A549 (cell line): ENCODE data around the gene MYO1E.

Experiments
- BCL3 ChIP-seq: fragments of >200 bp; sonication (Bioruptor Twin); formaldehyde crosslinking; IDR thresholded peaks from 3 replicates; pipeline ENCODE4 v1.6.1; 2016
- CTCF ChIP-seq: fragments of >200 bp; sonication (Bioruptor Twin); formaldehyde crosslinking; IDR thresholded peaks from 3 replicates; pipeline ENCODE4 v1.5.1; 2016
- EP300 ChIP-seq, 2 experiments: fragments of >200 bp; sonication (Bioruptor Twin); formaldehyde crosslinking; IDR thresholded peaks; 2 replicates in 1 of 2; 3 replicates in 1 of 2; pipeline ENCODE4 v1.6.1; 2016 to 2017
- HMGXB4 ChIP-seq: fragments of 250-450 bp; sonication (Bioruptor Pico); IDR thresholded peaks from 2 replicates; pipeline ENCODE4 v1.5.0; 2021; ENCODE audit warnings: mild to moderate bottlenecking, moderate library complexity, borderline replicate concordance
- KDM5A ChIP-seq: fragments of 200-600 bp; sonication (generic); IDR thresholded peaks from 2 replicates; pipeline ENCODE4 v1.6.1; 2016; ENCODE audit warnings: antibody characterized with exemption, mild to moderate bottlenecking
- MAX ChIP-seq: IDR thresholded peaks from 2 replicates; pipeline ENCODE4 v1.6.1; 2012
- RAD21 ChIP-seq, 2 experiments: fragments of >200 bp in 1 of 2; sonication (Bioruptor Twin) in 1 of 2; formaldehyde crosslinking in 1 of 2; IDR thresholded peaks in 1 of 2; conservative IDR thresholded peaks in 1 of 2; 2 replicates in 1 of 2; 3 replicates in 1 of 2; pipeline ENCODE4 v1.6.1; 2012 to 2018; ENCODE audit warnings: inconsistent platforms in 1 of 2
- ZNF302 ChIP-seq: fragments of 250-450 bp; sonication (Bioruptor Pico); IDR thresholded peaks from 2 replicates; pipeline ENCODE4 v1.9.0; 2021; ENCODE audit warnings: inconsistent platforms, mild to moderate bottlenecking, moderate library complexity

GRCh38 chr15:59396211-59396610, 23.5 kb upstream of the MYO1E start:
- TF ChIP-seq ZNF302 (CRISPR knock-in tag), result no peak
- no peak for TF ChIP-seq BCL3
- no peak for TF ChIP-seq CTCF
- no peak for TF ChIP-seq MAX
- no peak for TF ChIP-seq KDM5A
- TF ChIP-seq HMGXB4 (CRISPR knock-in tag), result no peak
- no peak for TF ChIP-seq EP300 (IDR thresholded peaks at IDR 0.05)
- TF ChIP-seq RAD21 (conservative IDR thresholded peaks at IDR 0.05 in 1 of 2, IDR thresholded peaks at IDR 0.05 in 1 of 2), result no peak
